ENCODE data around the gene ANKHD1. TPM values are rescaled to one million over a fixed set of nuclear protein-coding genes. Genes with fewer than 3 reads are reported as not detected.

The ANKHD1 gene
- total RNA-seq, 1 donor from 2014 or later = 59.8 TPM

- no peak for DNase-seq (ENCODE audit: low read depth, low spot score)
These were observed 186.9 kb downstream of the ANKHD1 start for GRCh38 chr5:140588311-140589070.

Other genes starting within 250 kb of the ANKHD1 start
- 10.5 and 19.7 TPM in 2 replicates for gene CYSTM1, start 226.6 kb upstream of the ANKHD1 start, total RNA-seq
- 59.0 and 70.4 TPM in 2 replicates for gene PFDN1, start 98.7 kb upstream of the ANKHD1 start, total RNA-seq
- gene HBEGF, start 55.2 kb upstream of the ANKHD1 start, total RNA-seq = 16.6 and 24.3 TPM in 2 replicates
- gene SLC4A9, start 41.6 kb upstream of the ANKHD1 start, total RNA-seq = not detected in 2 replicates
- 1.4 and 1.8 TPM in 2 replicates for gene EIF4EBP3, start 145.8 kb downstream of the ANKHD1 start, total RNA-seq
- 19.7 and 28.1 TPM in 2 replicates for gene SRA1, start 155.6 kb downstream of the ANKHD1 start, total RNA-seq
- 5.1 and 5.5 TPM in 2 replicates for gene APBB3, start 162.8 kb downstream of the ANKHD1 start, total RNA-seq
- gene SLC35A4, start 163.0 kb downstream of the ANKHD1 start, total RNA-seq = 22.6 and 30.7 TPM in 2 replicates
- 0.26 and 0.49 TPM in 2 replicates for gene CD14, start 231.3 kb downstream of the ANKHD1 start, total RNA-seq
- gene TMCO6, start 237.6 kb downstream of the ANKHD1 start, total RNA-seq = 13.5 and 13.9 TPM in 2 replicates
- 40.1 and 48.5 TPM in 2 replicates for gene NDUFA2, start 245.8 kb downstream of the ANKHD1 start, total RNA-seq
- gene IK, start 246.0 kb downstream of the ANKHD1 start, total RNA-seq = 77.4 and 95.0 TPM in 2 replicates